ENCODE results near the gene PRR36. TPM values are rescaled to one million over a fixed set of nuclear protein-coding genes. Genes with fewer than 3 reads are reported as not detected.
A peak's percentile ranks its signal among the peaks of the same experiment; 100 is the strongest.

The PRR36 gene
- under 1 TPM in 1 of 4 donors, not detected in 3; 0.52 TPM for total RNA-seq

- no peak for TF ChIP-seq EP300 (IDR thresholded peaks at IDR 0.05)
- no peak for TF ChIP-seq POLR2A (IDR thresholded peaks at IDR 0.05; ENCODE audit: low read depth)
- TF ChIP-seq CTCF (IDR thresholded peaks at IDR 0.05): no peak
- TF ChIP-seq POLR2AphosphoS5 (IDR thresholded peaks at IDR 0.05): no peak
- peak within 1 kb of the TSS; percentile 33 to 51 (median 34) for H3K4me3 ChIP-seq
- H3K27me3 ChIP-seq: peaks cover 3 to 61% (median 30%) of the 10 kb centered on the region in 4 donors
- DNase-seq (ENCODE audit: extremely low spot score): no peak
- WGBS: 0% methylated on average over 7 of the region's 88 CpGs
- peaks cover 23 to 55% (median 47%) of the 10 kb centered on the region in 4 donors for H3K4me1 ChIP-seq
- no peaks in the 10 kb centered on the region for H3K9me3 ChIP-seq
- H3K27ac ChIP-seq (replicated peaks in 1 of 4): no peak within 1 kb of the TSS
- intact Hi-C loops (cut with DNase I): no loop called here
- no peaks in the 10 kb centered on the region for H3K36me3 ChIP-seq
Observed at GRCh38 chr19:7874076-7874896, at the start of gene PRR36. TSS of gene PRR36 (minus strand) at chr19:7874390. CDS start at chr19:7873689, 701 bp downstream.

GRCh38 chr19:7923295-7924191, 49.4 kb upstream of the PRR36 start:
- TF ChIP-seq POLR2AphosphoS5 (IDR thresholded peaks at IDR 0.05): peak; percentile 35 to 42
- TF ChIP-seq CTCF (IDR thresholded peaks at IDR 0.05): no peak
- Histone ChIP-seq H3K4me1 (peaks cover 47 to 93% (median 89%) of the 10 kb centered on the region in 4 donors), H3K36me3 (peaks cover 9 to 23% (median 18%) of the 10 kb centered on the region in 4 donors), H3K4me3 (peak overlapping the region; percentile 68 to 81 (median 71)), H3K27ac (replicated peaks in 1 of 4) (peak overlapping the region; percentile 91 to 96 (median 94)), H3K27me3 (peaks cover 0 to 13% (median 2%) of the 10 kb centered on the region in 4 donors), H3K9me3 (no peaks in the 10 kb centered on the region)
- 62% methylated on average over 24 of the region's 31 CpGs for WGBS
- DNase-seq (ENCODE audit: extremely low spot score): no peak
- intact Hi-C loops (cut with DNase I): no loop called here

- DNase-seq (ENCODE audit: extremely low spot score): no peak
- 89% methylated on average over 5 of the region's 8 CpGs for WGBS
- Histone ChIP-seq H3K4me1 (peaks cover 44 to 93% (median 89%) of the 10 kb centered on the region in 4 donors), H3K27ac (replicated peaks in 1 of 4) (peak overlapping the region; percentile 91 to 96 (median 94)), H3K36me3 (peaks cover 9 to 23% (median 18%) of the 10 kb centered on the region in 4 donors), H3K4me3 (no peak overlapping the region), H3K9me3 (no peaks in the 10 kb centered on the region), H3K27me3 (peaks cover 0 to 20% (median 7%) of the 10 kb centered on the region in 4 donors)
- intact Hi-C loops (cut with DNase I): no loop called here
- TF ChIP-seq POLR2A (IDR thresholded peaks at IDR 0.05; ENCODE audit: low read depth): no peak
- TF ChIP-seq POLR2AphosphoS5 (IDR thresholded peaks at IDR 0.05): no peak
- TF ChIP-seq EP300 (IDR thresholded peaks at IDR 0.05): no peak
- no peak for TF ChIP-seq CTCF (IDR thresholded peaks at IDR 0.05)
Observed at GRCh38 chr19:7922836-7923195, 48.6 kb upstream of the PRR36 start.

GRCh38 chr19:7921967-7922835, 48.0 kb upstream of the PRR36 start:
- WGBS: 82% methylated on average over 28 of the region's 31 CpGs
- TF ChIP-seq EP300 (IDR thresholded peaks at IDR 0.05): no peak
- no peak for TF ChIP-seq CTCF (IDR thresholded peaks at IDR 0.05)
- no peak for TF ChIP-seq POLR2AphosphoS5 (IDR thresholded peaks at IDR 0.05)
- TF ChIP-seq POLR2A (IDR thresholded peaks at IDR 0.05; ENCODE audit: low read depth): no peak
- H3K27ac ChIP-seq (replicated peaks in 1 of 4): peak overlapping the region; percentile 91 to 96 (median 94)
- no peak for DNase-seq (ENCODE audit: extremely low spot score)
- intact Hi-C loops (cut with DNase I): no loop called here
- peaks cover 5 to 27% (median 13%) of the 10 kb centered on the region in 4 donors for H3K27me3 ChIP-seq
- peak overlapping the region; percentile 76 to 93 (median 80) for H3K4me3 ChIP-seq
- no peaks in the 10 kb centered on the region for H3K9me3 ChIP-seq
- H3K36me3 ChIP-seq: peaks cover 9 to 23% (median 18%) of the 10 kb centered on the region in 4 donors
- H3K4me1 ChIP-seq: peaks cover 46 to 93% (median 89%) of the 10 kb centered on the region in 4 donors

Data from esophagus muscularis mucosa (tissue), 4 donors.